Memory B cell (primary cell): ENCODE data around the gene LMOD1.

ENCODE experiments used
- ATAC-seq: fragments of 150-1000 bp; cut with Tn5 transposase; 2 replicates; pipeline ENCODE4 v1.10.0; 2021; ENCODE audit warnings: low read depth, mild to moderate bottlenecking, moderate library complexity
- DNase-seq, 2 donors: peaks; one replicate each; pipeline ENCODE4 v3.0.0; 2022; ENCODE audit warnings: low spot score in 2 of 2
- H3K27ac Mint-ChIP-seq: one replicate; pipeline ENCODE4 v1.8.0; 2022; ENCODE audit warnings: mild to moderate bottlenecking, moderate library complexity, mixed read lengths
- H3K27me3 Mint-ChIP-seq: one replicate; pipeline ENCODE4 v1.8.0; 2022; ENCODE audit warnings: mixed read lengths
- H3K36me3 Mint-ChIP-seq: one replicate; pipeline ENCODE4 v1.8.0; 2022; ENCODE audit warnings: mild to moderate bottlenecking, mixed read lengths
- H3K4me1 Mint-ChIP-seq: one replicate; pipeline ENCODE4 v1.8.0; 2022; ENCODE audit warnings: mixed read lengths
- H3K4me3 Mint-ChIP-seq: one replicate; pipeline ENCODE4 v1.8.0; 2022; ENCODE audit warnings: mild to moderate bottlenecking, moderate library complexity, mixed read lengths
- H3K9me3 Mint-ChIP-seq: one replicate; pipeline ENCODE4 v1.8.0; 2022; ENCODE audit warnings: mixed read lengths

The LMOD1 gene

GRCh38 chr1:201946224-201946908 is at the start of gene LMOD1:
Gene LMOD1 (minus strand): TSS chr1:201946548. CDS start chr1:201946340, 208 bp downstream.
- peak within 1 kb of the TSS; percentile 75 for H3K4me3 Mint-ChIP-seq
- H3K27ac Mint-ChIP-seq = no peak within 1 kb of the TSS
- peaks cover 9% of the 10 kb centered on the region for H3K4me1 Mint-ChIP-seq
- no peaks in the 10 kb centered on the region for H3K9me3 Mint-ChIP-seq
- no peaks in the 10 kb centered on the region for H3K36me3 Mint-ChIP-seq
- no peak for ATAC-seq
- no peak for DNase-seq
- H3K27me3 Mint-ChIP-seq = peaks cover 22% of the 10 kb centered on the region

- H3K27me3 Mint-ChIP-seq = no peaks in the 10 kb centered on the region
- H3K27ac Mint-ChIP-seq = no peak overlapping the region
- H3K9me3 Mint-ChIP-seq = no peaks in the 10 kb centered on the region
- ATAC-seq (no peak), DNase-seq (no peak)
- no peak overlapping the region for H3K4me3 Mint-ChIP-seq
- H3K36me3 Mint-ChIP-seq = peaks cover 29% of the 10 kb centered on the region
- peaks cover under 1% of the 10 kb centered on the region for H3K4me1 Mint-ChIP-seq
Measured at GRCh38 chr1:201990427-201990826, 44.1 kb upstream of the LMOD1 start.

DNA sequence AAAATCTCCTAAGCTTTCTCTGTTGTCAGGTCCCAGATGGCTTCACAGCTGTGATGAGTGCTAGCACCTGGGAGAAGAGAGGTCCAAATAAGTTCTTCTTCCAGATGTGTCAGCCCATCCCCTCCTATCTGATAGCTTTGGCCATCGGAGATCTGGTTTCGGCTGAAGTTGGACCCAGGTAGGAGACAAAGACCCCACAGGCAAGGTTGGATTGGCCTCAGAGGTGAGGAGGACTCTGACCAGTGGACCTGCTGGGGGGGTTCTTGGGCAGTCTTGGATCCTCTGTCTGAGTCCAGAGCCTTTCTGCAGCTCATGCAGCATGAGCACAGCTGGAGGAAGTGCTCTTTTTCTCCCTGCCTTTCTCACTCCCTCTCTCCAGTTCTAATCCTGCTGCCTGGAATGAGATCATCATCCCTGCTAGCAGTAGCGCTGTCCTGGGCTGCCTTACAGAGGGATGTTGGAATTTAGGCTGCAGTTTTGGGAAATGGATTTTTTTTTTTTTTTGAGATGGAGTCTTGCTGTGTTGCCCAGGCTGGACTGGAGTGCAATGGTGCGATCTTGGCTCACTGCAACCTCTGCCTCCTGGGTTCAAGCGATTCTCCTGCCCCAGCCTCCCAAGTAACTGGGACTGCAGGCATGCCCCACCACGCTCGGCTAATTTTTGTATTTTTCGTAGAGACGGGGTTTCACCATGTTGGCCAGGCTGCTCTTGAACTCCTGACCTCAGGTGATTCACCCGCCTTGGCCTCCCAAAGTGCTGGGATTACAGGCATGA is 43.2 kb upstream of the LMOD1 start:
- ATAC-seq = no peak
- Mint-ChIP-seq H3K4me3 (no peak overlapping the region), H3K9me3 (no peaks in the 10 kb centered on the region), H3K4me1 (peaks cover 3% of the 10 kb centered on the region), H3K27ac (no peak overlapping the region), H3K27me3 (no peaks in the 10 kb centered on the region), H3K36me3 (peaks cover 27% of the 10 kb centered on the region)
- DNase-seq = no peak

DNA sequence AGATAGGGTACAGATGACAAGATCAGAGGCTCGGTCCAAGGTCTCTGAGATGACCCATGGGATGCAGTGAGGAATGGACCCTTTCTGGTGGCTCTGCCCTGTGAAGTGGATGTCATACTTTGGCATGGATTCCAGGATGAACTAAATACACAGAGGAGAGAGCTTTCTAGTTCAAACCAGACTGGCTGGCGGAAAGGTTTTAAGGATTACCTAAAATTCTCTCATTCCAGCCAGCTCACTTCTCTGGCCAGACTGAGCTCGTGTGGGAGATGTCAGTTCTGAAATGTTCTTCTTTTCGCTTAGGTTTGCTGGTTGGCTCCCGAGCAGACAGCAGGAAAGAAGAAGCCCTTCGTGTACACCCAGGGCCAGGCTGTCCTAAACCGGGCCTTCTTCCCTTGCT is 42.3 kb upstream of the LMOD1 start:
- H3K27me3 Mint-ChIP-seq = no peaks in the 10 kb centered on the region
- peaks cover 8% of the 10 kb centered on the region for H3K4me1 Mint-ChIP-seq
- H3K4me3 Mint-ChIP-seq = no peak overlapping the region
- no peak overlapping the region for H3K27ac Mint-ChIP-seq
- DNase-seq (no peak), ATAC-seq (no peak)
- no peaks in the 10 kb centered on the region for H3K9me3 Mint-ChIP-seq
- H3K36me3 Mint-ChIP-seq = peaks cover 19% of the 10 kb centered on the region

GRCh38 chr1:201985355-201985754 is 39.0 kb upstream of the LMOD1 start:
- Mint-ChIP-seq H3K27me3 (no peaks in the 10 kb centered on the region), H3K27ac (no peak overlapping the region), H3K4me1 (peaks cover 19% of the 10 kb centered on the region), H3K9me3 (no peaks in the 10 kb centered on the region), H3K36me3 (peaks cover 7% of the 10 kb centered on the region), H3K4me3 (no peak overlapping the region)
- DNase-seq = no peak
- no peak for ATAC-seq

DNA sequence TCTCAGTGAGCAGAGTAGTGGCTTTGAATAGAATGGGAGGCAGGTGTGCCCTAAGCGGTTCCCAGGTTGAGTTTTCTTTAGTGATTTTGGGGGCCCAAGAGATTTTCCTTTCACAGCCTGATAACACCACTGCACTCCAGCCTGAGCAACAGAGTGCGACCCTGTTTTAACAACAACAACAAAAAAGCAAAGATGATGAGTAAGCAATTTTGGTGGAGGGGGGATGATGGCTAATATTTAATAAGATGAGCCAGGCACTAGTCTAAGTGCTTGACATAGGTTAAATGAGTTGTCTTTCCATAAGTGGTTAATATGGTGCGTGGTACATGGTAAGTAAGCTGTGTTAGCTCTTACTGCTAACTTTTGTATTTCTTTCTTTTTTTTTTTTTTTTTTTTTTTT is 38.1 kb upstream of the LMOD1 start:
- Mint-ChIP-seq H3K27ac (no peak overlapping the region), H3K4me1 (peaks cover 19% of the 10 kb centered on the region), H3K36me3 (peaks cover 2% of the 10 kb centered on the region), H3K4me3 (no peak overlapping the region), H3K9me3 (no peaks in the 10 kb centered on the region), H3K27me3 (no peaks in the 10 kb centered on the region)
- no peak for DNase-seq
- ATAC-seq = no peak

DNA sequence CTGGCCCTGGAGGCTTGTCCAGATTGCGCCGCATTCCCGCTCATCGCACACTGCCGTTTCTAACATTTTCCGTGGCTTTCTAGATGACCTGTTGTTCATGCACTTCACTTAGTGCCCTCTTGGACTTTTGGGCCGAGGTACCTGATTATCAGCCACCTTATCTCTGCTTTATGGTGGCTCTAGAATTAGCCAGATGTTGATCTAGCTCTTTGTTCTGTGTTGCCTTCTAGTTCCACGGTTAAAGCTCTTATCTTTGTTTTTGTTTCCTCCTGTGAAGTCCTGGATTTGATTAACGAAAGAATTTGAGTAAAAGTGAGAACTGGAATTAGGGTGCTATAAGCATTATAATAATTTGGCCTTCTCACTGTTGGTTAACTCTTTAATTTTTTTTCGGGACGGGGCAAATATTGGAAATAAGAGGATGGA is 37.0 kb upstream of the LMOD1 start:
- Mint-ChIP-seq H3K9me3 (no peaks in the 10 kb centered on the region), H3K27me3 (peaks cover 1% of the 10 kb centered on the region), H3K4me3 (peak overlapping the region; percentile 95), H3K4me1 (peaks cover 19% of the 10 kb centered on the region), H3K36me3 (peaks cover 2% of the 10 kb centered on the region), H3K27ac (peak overlapping the region; percentile 88)
- ATAC-seq = peak; percentile 23
- DNase-seq = no peak

DNA sequence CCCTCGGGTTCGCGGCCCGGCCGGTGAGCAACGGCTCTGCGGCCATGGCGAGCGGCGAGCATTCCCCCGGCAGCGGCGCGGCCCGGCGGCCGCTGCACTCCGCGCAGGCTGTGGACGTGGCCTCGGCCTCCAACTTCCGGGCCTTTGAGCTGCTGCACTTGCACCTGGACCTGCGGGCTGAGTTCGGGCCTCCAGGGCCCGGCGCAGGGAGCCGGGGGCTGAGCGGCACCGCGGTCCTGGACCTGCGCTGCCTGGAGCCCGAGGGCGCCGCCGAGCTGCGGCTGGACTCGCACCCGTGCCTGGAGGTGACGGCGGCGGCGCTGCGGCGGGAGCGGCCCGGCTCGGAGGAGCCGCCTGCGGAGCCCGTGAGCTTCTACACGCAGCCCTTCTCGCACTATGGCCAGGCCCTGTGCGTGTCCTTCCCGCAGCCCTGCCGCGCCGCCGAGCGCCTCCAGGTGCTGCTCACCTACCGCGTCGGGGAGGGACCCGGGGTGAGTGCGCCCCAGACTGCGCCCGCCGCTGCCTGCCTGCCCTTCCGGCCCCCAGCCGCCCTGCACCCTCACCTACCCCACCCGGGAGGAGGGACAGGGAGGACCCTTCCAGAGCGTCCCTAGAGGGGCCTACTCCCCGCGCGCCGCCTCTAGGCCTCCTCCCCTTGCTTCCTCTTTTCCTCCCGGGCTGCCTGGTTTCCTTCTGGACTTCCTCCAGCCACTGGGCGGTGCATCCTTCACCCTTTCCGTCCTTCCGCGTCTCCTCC is 36.5 kb upstream of the LMOD1 start, which contains the start of gene RNPEP:
RNPEP (plus strand) TSS at position 26 of the 757 bp plus-strand sequence; CDS start at position 45, 19 bp downstream.
- Mint-ChIP-seq H3K27ac (peak within 1 kb of the TSS; percentile 89), H3K36me3 (peaks cover 2% of the 10 kb centered on the region), H3K27me3 (peaks cover 3% of the 10 kb centered on the region), H3K9me3 (no peaks in the 10 kb centered on the region), H3K4me1 (peaks cover 19% of the 10 kb centered on the region), H3K4me3 (peak within 1 kb of the TSS; percentile 96)
- DNase-seq (peak; percentile 32 to 62), ATAC-seq (peak; percentile 72)

GRCh38 chr1:201982082-201982622 is 35.8 kb upstream of the LMOD1 start:
- H3K4me1 Mint-ChIP-seq = peaks cover 19% of the 10 kb centered on the region
- H3K9me3 Mint-ChIP-seq = no peaks in the 10 kb centered on the region
- H3K27ac Mint-ChIP-seq = peak overlapping the region; percentile 89
- H3K36me3 Mint-ChIP-seq = peaks cover 2% of the 10 kb centered on the region
- H3K27me3 Mint-ChIP-seq = peaks cover 3% of the 10 kb centered on the region
- H3K4me3 Mint-ChIP-seq = peak overlapping the region; percentile 96
- peak in 1 of 2 donors; percentile 44 for DNase-seq
- peak; percentile 78 for ATAC-seq

- no peak overlapping the region for H3K27ac Mint-ChIP-seq
Measured at GRCh38 chr1:201970334-201971159, 24.2 kb upstream of the LMOD1 start.

DNA sequence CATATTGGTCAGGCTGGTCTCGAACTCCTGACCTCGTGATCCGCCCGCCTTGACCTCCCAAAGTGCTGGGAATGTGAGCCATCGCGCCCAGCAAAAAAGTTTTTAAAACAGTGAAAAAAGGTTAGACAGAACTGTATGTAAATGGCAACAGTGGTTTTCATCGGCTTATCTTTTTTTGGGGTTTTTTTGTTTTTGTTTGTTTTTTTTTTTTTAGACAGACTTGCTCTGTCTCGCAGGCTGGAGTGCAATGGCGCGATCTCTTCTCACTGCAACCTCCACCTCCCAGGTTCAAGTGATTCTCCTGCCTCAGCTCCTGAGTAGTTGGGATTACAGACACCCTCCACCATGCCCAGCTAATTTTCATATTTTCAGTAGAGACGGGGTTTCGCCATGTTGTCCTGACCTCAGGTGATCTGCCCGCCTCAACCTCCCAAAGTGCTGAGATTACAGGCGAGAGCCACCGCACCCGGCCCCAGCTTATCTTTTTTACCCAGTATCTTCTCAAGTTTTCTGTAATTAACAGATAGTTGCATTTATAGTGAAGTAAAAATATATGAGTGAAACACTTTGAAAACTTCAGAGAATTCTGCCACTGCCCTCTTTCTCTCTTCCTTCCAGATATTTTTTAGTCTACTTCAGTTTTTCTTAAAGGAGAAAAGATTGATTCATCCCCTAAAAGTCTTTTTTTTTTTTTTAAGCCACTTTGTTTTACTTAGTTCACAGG is 22.0 kb upstream of the LMOD1 start:
- ATAC-seq (no peak), DNase-seq (no peak)
- Mint-ChIP-seq H3K4me1 (peaks cover 5% of the 10 kb centered on the region), H3K9me3 (no peaks in the 10 kb centered on the region), H3K27me3 (no peaks in the 10 kb centered on the region), H3K36me3 (peaks cover 7% of the 10 kb centered on the region), H3K27ac (no peak overlapping the region), H3K4me3 (no peak overlapping the region)

More at GRCh38 chr1:201970334-201971159, 24.2 kb upstream of the LMOD1 start:
- Mint-ChIP-seq H3K36me3 (peaks cover 5% of the 10 kb centered on the region), H3K4me1 (peaks cover 5% of the 10 kb centered on the region), H3K4me3 (no peak overlapping the region), H3K27me3 (no peaks in the 10 kb centered on the region), H3K9me3 (no peaks in the 10 kb centered on the region)
- ATAC-seq (no peak), DNase-seq (no peak)

DNA sequence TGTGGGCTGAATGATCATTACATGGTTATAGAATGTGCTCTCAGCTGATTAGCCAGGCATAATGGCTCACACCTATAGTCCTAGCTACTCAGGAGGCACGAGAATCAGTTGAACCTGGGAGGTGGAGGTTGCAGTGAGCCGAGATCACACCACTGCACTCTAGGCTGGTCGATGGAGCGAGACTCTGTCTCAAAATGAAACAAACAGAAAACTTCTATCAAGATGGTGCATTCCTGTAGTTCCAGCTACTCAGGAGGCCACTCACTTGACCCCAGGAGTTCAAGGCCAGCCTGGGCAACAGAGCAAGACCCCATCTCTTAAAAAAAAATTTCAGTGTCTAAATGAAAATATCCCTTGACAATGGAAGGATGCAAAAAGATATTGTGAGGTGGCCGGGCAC is 19.8 kb upstream of the LMOD1 start:
- ATAC-seq (no peak), DNase-seq (no peak)
- no peaks in the 10 kb centered on the region for H3K4me1 Mint-ChIP-seq
- H3K36me3 Mint-ChIP-seq = peaks cover 17% of the 10 kb centered on the region
- no peak overlapping the region for H3K4me3 Mint-ChIP-seq
- H3K27ac Mint-ChIP-seq = no peak overlapping the region
- no peaks in the 10 kb centered on the region for H3K27me3 Mint-ChIP-seq
- H3K9me3 Mint-ChIP-seq = no peaks in the 10 kb centered on the region

- no peaks in the 10 kb centered on the region for H3K9me3 Mint-ChIP-seq
- no peak overlapping the region for H3K27ac Mint-ChIP-seq
Measured at GRCh38 chr1:201964261-201964660, 17.9 kb upstream of the LMOD1 start.

More at GRCh38 chr1:201964261-201964660, 17.9 kb upstream of the LMOD1 start:
- Mint-ChIP-seq H3K4me1 (no peaks in the 10 kb centered on the region), H3K27me3 (no peaks in the 10 kb centered on the region), H3K36me3 (peaks cover 19% of the 10 kb centered on the region), H3K4me3 (no peak overlapping the region)
- DNase-seq (no peak), ATAC-seq (no peak)
